ENCODE data around the gene POLD2.

The POLD2 gene

DNA sequence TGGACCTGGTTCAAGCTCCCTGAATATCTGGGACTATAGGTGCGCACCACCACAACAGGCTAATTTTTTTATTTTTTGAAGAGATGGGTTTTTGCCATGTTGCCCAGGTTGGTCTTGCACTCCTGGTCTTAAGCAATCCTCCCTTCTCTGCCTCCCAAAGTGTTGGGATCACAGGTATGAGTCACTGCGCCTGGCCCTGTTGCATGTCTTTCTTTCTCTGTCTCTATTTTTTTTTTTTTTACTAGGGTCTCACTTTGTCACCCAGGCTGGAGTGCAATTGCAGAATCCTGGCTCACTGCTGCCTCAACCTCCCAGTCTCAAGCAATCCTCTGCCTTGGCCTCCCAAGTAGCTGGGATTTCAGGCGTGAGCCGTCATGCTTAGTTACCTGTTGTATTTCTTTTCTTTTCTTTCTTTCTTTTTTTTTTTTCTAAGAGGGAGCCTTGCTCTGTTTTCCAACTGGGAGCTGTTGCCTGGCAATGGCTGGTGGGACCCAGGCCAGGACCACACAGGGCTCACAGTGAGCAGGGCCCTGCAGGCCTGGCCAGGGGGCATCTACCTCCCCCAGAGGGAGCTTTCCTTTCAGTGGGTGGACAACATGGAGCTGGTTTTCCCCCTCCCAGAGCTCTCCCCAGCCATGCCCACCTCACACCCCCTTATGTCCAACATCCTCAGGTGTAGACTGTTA is 11.7 kb upstream of the POLD2 start:
- TF ChIP-seq POLR2AphosphoS5 (IDR thresholded peaks at IDR 0.05; ENCODE audit: low read depth, low read length), result no peak
- TF ChIP-seq TAF1 (IDR thresholded peaks at IDR 0.05; ENCODE audit: borderline replicate concordance, insufficient read depth, low read length), result no peak
- no peak for TF ChIP-seq SIN3A (IDR thresholded peaks at IDR 0.05; ENCODE audit: borderline replicate concordance, insufficient read depth, low read length)
- TF ChIP-seq FOXP2 (optimal IDR thresholded peaks at IDR 0.05; ENCODE audit: borderline replicate concordance, extremely low read depth, extremely low read length, insufficient read depth), result no peak
- no peak for TF ChIP-seq REST (IDR thresholded peaks at IDR 0.05; ENCODE audit: insufficient read depth in 1 of 2, low read depth in 2 of 2, low read length in 2 of 2)

DNA sequence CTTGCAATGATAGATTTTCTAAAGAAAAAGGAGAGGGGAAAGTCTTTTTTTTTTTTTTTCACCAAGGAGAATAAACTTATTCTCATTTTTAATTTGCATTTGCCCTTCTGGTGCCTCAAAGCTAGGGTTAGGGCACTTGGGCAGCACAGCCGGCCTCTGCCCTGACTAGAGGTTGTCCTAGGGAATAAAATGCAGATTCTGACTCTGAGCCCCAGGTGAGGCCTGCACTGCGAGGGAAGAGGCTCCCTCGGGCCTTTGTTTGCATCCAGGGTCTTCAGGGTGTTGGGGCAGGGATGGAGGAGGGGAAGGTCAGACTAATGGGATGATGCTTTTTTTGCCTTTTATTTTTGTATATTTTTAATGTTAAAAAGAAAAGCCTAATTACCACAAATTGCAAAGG is 9.9 kb upstream of the POLD2 start:
- TF ChIP-seq SIN3A (IDR thresholded peaks at IDR 0.05; ENCODE audit: borderline replicate concordance, insufficient read depth, low read length) (no peak), TAF1 (IDR thresholded peaks at IDR 0.05; ENCODE audit: borderline replicate concordance, insufficient read depth, low read length) (no peak), REST (IDR thresholded peaks at IDR 0.05; ENCODE audit: insufficient read depth in 1 of 2, low read depth in 2 of 2, low read length in 2 of 2) (no peak), FOXP2 (optimal IDR thresholded peaks at IDR 0.05; ENCODE audit: borderline replicate concordance, extremely low read depth, extremely low read length, insufficient read depth) (no peak), POLR2AphosphoS5 (IDR thresholded peaks at IDR 0.05; ENCODE audit: low read depth, low read length) (no peak)

- no peak for TF ChIP-seq FOXP2 (optimal IDR thresholded peaks at IDR 0.05; ENCODE audit: borderline replicate concordance, extremely low read depth, extremely low read length, insufficient read depth)
- TF ChIP-seq POLR2AphosphoS5 (IDR thresholded peaks at IDR 0.05; ENCODE audit: low read depth, low read length), result no peak
- no peak for TF ChIP-seq REST (IDR thresholded peaks at IDR 0.05; ENCODE audit: insufficient read depth in 1 of 2, low read depth in 2 of 2, low read length in 2 of 2)
- TF ChIP-seq SIN3A (IDR thresholded peaks at IDR 0.05; ENCODE audit: borderline replicate concordance, insufficient read depth, low read length), result no peak
- TF ChIP-seq TAF1 (IDR thresholded peaks at IDR 0.05; ENCODE audit: borderline replicate concordance, insufficient read depth, low read length), result no peak
Measured at GRCh38 chr7:44132039-44132438, 8.7 kb upstream of the POLD2 start.

- TF ChIP-seq FOXP2 (optimal IDR thresholded peaks at IDR 0.05; ENCODE audit: borderline replicate concordance, extremely low read depth, extremely low read length, insufficient read depth) (no peak), TAF1 (IDR thresholded peaks at IDR 0.05; ENCODE audit: borderline replicate concordance, insufficient read depth, low read length) (no peak), REST (IDR thresholded peaks at IDR 0.05; ENCODE audit: insufficient read depth in 1 of 2, low read depth in 2 of 2, low read length in 2 of 2) (no peak), POLR2AphosphoS5 (IDR thresholded peaks at IDR 0.05; ENCODE audit: low read depth, low read length) (no peak), SIN3A (IDR thresholded peaks at IDR 0.05; ENCODE audit: borderline replicate concordance, insufficient read depth, low read length) (no peak)
Measured at GRCh38 chr7:44131173-44132029, 8.1 kb upstream of the POLD2 start.
